ENCODE measurements around the gene CHI3L1.

CHI3L1 gene

DNA sequence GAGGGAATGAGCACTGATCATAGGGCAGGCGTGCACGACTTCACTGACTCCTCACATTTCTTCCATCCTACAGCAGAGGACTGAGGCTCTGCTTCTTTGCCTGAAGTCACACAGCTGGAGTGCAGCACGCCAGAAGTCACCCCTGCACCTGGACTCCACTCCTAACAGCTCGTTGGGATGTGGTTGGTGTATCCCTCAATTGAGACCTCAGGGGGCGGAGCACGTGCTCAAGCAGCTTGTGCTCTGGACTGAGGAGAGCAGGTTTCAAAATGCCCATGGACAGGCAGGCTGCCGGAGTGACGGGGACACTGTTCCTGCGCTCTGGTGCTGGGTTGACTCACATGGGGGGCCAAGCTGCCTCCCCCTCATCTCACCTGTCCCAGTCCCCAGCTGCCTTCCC, 29.1 kb upstream of the CHI3L1 start:
- TF ChIP-seq, protein P1, sequence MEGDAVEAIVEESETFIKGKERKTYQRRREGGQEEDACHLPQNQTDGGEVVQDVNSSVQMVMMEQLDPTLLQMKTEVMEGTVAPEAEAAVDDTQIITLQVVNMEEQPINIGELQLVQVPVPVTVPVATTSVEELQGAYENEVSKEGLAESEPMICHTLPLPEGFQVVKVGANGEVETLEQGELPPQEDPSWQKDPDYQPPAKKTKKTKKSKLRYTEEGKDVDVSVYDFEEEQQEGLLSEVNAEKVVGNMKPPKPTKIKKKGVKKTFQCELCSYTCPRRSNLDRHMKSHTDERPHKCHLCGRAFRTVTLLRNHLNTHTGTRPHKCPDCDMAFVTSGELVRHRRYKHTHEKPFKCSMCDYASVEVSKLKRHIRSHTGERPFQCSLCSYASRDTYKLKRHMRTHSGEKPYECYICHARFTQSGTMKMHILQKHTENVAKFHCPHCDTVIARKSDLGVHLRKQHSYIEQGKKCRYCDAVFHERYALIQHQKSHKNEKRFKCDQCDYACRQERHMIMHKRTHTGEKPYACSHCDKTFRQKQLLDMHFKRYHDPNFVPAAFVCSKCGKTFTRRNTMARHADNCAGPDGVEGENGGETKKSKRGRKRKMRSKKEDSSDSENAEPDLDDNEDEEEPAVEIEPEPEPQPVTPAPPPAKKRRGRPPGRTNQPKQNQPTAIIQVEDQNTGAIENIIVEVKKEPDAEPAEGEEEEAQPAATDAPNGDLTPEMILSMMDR (IDR thresholded peaks at IDR 0.05; ENCODE audit: control extremely low read depth, extremely low read depth, low read depth, missing control alignments) = no peak
- POLR2A ChIA-PET = no interaction called here
- CTCF ChIA-PET = interaction anchor here (0.9 to 7.2 kb wide), 35 partner anchors 9 to 437 kb away, joined by 3 to 174 read pairs (median 7); partner anchors contain the start of genes CHIT1, MYOG and PPFIA4
- no peak for DNase-seq (ENCODE audit: extremely low spot score)

DNA sequence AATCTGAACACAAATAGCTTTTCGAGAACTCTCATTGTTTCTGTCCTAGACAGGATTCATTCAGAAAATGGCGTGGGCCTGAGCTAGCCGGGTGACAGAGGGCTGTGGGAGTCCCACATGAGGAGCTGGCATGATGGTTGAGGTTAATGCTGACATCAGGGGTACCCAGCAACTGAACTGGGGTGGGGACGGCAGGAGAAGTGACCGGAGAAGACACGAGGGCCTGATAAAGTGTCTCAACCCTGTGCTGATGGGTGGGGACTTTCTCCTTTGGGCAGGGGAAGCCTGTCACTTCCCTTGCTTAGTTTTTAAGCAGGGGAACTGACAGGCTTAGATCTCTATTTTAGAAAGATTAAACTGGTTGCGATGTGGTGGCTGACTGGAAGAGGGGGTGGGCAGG, 28.4 kb upstream of the CHI3L1 start:
- POLR2A ChIA-PET = interaction anchor here (0.7 kb wide), 1 partner anchor 8 kb away, joined by 5 read pairs; no protein-coding TSS in a partner anchor

DNA sequence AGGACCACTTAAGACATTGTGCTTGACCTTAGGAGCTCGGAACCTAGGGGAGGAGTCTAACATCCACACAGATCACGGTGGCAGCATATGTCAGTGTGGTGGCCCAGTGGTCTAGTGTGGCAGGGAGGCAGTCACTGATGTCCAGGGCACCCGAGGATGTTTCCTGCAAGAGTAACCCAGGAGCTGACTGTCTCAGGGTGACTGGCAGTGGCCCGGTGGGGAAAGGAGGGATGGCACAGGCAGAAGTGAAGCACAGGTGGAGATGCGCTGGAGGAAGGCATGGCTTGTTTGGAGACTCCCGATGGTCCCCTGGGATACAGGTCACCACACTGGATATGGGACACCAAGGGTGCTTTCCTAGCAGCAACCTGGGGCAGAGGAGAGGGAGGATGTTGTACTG, 26.6 kb upstream of the CHI3L1 start:
- POLR2A ChIA-PET = interaction anchor here (0.6 kb wide), 1 partner anchor 490 kb away, joined by 3 read pairs; no protein-coding TSS in a partner anchor
- CTCF ChIA-PET = interaction anchor here (0.6 to 2.7 kb wide), 4 partner anchors 40 to 213 kb away, joined by 3 to 11 read pairs (median 4); no protein-coding TSS in a partner anchor
- no peak for DNase-seq (ENCODE audit: extremely low spot score)
- TF ChIP-seq, protein P1 (IDR thresholded peaks at IDR 0.05; ENCODE audit: control extremely low read depth, extremely low read depth, low read depth, missing control alignments) = no peak

More for the DNA sequence above, 28.4 kb upstream of the CHI3L1 start:
- CTCF ChIA-PET = interaction anchor here (0.9 to 7.2 kb wide), 19 partner anchors 8 to 251 kb away, joined by 3 to 174 read pairs (median 16); partner anchors contain the start of genes CHIT1 and MYOG
- DNase-seq (ENCODE audit: extremely low spot score) = no peak
- TF ChIP-seq, protein P1 (IDR thresholded peaks at IDR 0.05; ENCODE audit: control extremely low read depth, extremely low read depth, low read depth, missing control alignments) = no peak

DNA sequence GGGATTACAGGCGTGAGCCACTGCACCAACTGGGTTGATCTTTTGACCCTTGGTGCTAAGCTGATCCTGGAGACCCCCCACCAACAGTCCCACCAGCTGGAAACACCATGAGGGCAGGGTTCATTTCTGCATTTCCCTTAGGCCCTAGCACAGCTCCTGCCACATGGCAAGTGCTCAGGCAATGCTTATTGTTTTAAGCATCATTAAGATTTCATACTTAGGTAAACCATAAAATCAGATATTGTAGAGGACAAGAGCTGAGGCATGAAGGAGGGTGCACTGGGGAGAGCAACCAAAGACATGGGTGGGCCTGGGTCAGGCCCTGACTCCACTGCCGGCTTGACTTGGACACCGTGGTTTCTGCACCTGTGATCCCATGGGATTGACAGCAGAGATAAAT, 25.3 kb upstream of the CHI3L1 start:
- POLR2A ChIA-PET = no interaction called here
- CTCF ChIA-PET = interaction anchor here (1.6 to 2.7 kb wide), 2 partner anchors 128 to 172 kb away, joined by 3 to 11 read pairs; no protein-coding TSS in a partner anchor
- no peak for DNase-seq (ENCODE audit: extremely low spot score)
- TF ChIP-seq, protein P1 (IDR thresholded peaks at IDR 0.05; ENCODE audit: control extremely low read depth, extremely low read depth, low read depth, missing control alignments) = no peak

DNA sequence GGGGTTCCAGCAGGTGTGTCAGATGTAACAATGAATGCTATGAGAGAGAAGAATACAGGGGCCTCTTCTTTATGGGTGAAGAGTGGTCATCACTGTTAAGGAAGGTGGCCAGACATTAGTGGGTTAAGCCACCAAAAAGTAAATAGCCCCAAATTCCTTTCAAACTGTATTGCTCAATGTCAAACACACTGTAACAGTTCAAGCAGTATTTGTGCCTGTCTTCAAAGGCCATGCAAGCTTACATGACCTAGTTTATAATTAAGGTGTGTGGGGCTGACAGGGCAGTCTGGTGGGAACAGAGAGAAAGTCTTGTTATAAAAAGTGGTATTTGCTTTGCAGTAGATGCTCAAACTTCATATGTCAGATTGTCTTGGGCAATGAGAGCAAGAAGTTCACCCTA, 24.5 kb upstream of the CHI3L1 start:
- ChIA-PET CTCF (interaction anchor here (1.6 to 2.7 kb wide), 2 partner anchors 127 to 171 kb away, joined by 3 to 11 read pairs; no protein-coding TSS in a partner anchor), POLR2A (no interaction called here)
- TF ChIP-seq, protein P1 (IDR thresholded peaks at IDR 0.05; ENCODE audit: control extremely low read depth, extremely low read depth, low read depth, missing control alignments) = no peak
- no peak for DNase-seq (ENCODE audit: extremely low spot score)

DNA sequence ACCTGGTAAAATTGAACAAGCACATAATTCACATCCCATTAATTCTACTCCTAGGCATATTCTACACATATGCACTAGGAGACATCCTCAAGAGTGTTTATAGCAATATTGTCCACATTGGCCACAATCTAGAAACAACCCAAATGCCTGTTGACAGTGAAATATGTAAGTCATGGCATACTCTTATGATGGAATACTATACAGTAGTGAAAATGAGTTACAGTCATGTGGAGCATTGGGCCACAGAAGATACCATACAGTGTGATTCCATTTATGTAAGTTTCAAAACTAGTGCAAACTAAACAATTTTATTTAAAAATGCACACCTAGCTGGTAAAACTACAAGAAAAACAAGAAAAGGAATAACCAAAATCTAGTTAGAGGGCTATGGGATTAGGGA, 23.8 kb upstream of the CHI3L1 start:
- CTCF ChIA-PET = interaction anchor here (0.7 to 1.0 kb wide), 2 partner anchors 92 to 171 kb away, joined by 4 read pairs; no protein-coding TSS in a partner anchor

More for the DNA sequence above, 23.8 kb upstream of the CHI3L1 start:
- DNase-seq (ENCODE audit: extremely low spot score) = no peak
- TF ChIP-seq, protein P1 (IDR thresholded peaks at IDR 0.05; ENCODE audit: control extremely low read depth, extremely low read depth, low read depth, missing control alignments) = no peak
- POLR2A ChIA-PET = no interaction called here
